ENCODE measurements around the gene LRATD1. TPM values are rescaled to one million over a fixed set of nuclear protein-coding genes. Genes with fewer than 3 reads are reported as not detected.

Gene LRATD1
- total RNA-seq, 1 experiment from 2014 or later: 0.31 TPM

GRCh38 chr2:14650066-14650465 is 17.5 kb downstream of the LRATD1 start:
- Histone ChIP-seq H4K91ac (ENCODE audit: insufficient read length, low read depth, low read length) (no peak overlapping the region), H4K8ac (replicated peaks; ENCODE audit: insufficient read length, low read depth, low read length) (no peak overlapping the region), H2BK120ac (ENCODE audit: low read depth, low read length, poor library complexity, severe bottlenecking) (no peak overlapping the region), H3T11ph (ENCODE audit: low read length) (no peak overlapping the region), H3K9ac (ENCODE audit: extremely low read depth, insufficient read length, low read length) (no peak overlapping the region), H3K79me1 (ENCODE audit: insufficient read depth, low read depth, low read length, poor library complexity, severe bottlenecking) (no peaks in the 10 kb centered on the region), H3K56ac (ENCODE audit: insufficient read length, low read depth, low read length) (no peak overlapping the region), H3K14ac (ENCODE audit: insufficient read depth, low read length) (no peak overlapping the region), H2AFZ (ENCODE audit: low read length) (no peak overlapping the region), H3K23me2 (ENCODE audit: insufficient read length, low read depth, low read length, poor library complexity, severe bottlenecking) (no peaks in the 10 kb centered on the region), H2BK20ac (ENCODE audit: low read depth, low read length, poor library complexity, severe bottlenecking) (no peak overlapping the region), H3K9me3 (ENCODE audit: control insufficient read depth, low read depth, low read length) (no peaks in the 10 kb centered on the region), H4K20me1 (ENCODE audit: control insufficient read depth, insufficient read depth, insufficient read length) (no peaks in the 10 kb centered on the region), H2AK5ac (ENCODE audit: insufficient read length, low read length) (no peak overlapping the region), H2BK15ac (ENCODE audit: low read depth, low read length) (no peak overlapping the region), H3K23ac (ENCODE audit: insufficient read length, low read depth, low read length) (no peak overlapping the region), H3K4ac (ENCODE audit: low read depth, low read length) (no peak overlapping the region), H3K4me2 (ENCODE audit: insufficient read depth, insufficient read length, low read length) (no peak overlapping the region), H2BK12ac (ENCODE audit: insufficient read length, low read depth, low read length) (no peak overlapping the region), H3K27ac (ENCODE audit: insufficient read length, low read depth, low read length) (no peak overlapping the region), H4K5ac (ENCODE audit: insufficient read length, low read depth, low read length) (no peak overlapping the region), H3K4me1 (ENCODE audit: insufficient read depth, low read length) (no peaks in the 10 kb centered on the region), H3K27me3 (ENCODE audit: insufficient read depth, low read length) (no peaks in the 10 kb centered on the region), H2BK5ac (ENCODE audit: insufficient read length, low read length) (no peak overlapping the region), H3K18ac (ENCODE audit: insufficient read length, low read depth, low read length) (no peak overlapping the region), H3K79me2 (ENCODE audit: insufficient read depth, low read length) (no peaks in the 10 kb centered on the region)
- TF ChIP-seq CTCF (conservative IDR thresholded peaks at IDR 0.05): no peak
- Mint-ChIP-seq H3K4me1 (no peaks in the 10 kb centered on the region), H3K36me3 (ENCODE audit: insufficient read depth in 1 of 3, low read depth in 3 of 3) (no peaks in the 10 kb centered on the region), H3K9me3 (no peaks in the 10 kb centered on the region), H3K4me3 (no peak overlapping the region), H3K27me3 (ENCODE audit: low read depth) (no peaks in the 10 kb centered on the region; the same call in 1 of the 2 replicates), H3K27ac (no peak overlapping the region)
- DNase-seq: no peak

Data from H9 (cell line).